GM19240 (cell line): ENCODE measurements around the gene IRS1.

Source experiments
- DNase-seq: peaks from one replicate; pipeline ENCODE4 v3.0.0; 2011; ENCODE audit warnings: low spot score; ENCODE audit not compliant: insufficient read length

Gene IRS1

DNA sequence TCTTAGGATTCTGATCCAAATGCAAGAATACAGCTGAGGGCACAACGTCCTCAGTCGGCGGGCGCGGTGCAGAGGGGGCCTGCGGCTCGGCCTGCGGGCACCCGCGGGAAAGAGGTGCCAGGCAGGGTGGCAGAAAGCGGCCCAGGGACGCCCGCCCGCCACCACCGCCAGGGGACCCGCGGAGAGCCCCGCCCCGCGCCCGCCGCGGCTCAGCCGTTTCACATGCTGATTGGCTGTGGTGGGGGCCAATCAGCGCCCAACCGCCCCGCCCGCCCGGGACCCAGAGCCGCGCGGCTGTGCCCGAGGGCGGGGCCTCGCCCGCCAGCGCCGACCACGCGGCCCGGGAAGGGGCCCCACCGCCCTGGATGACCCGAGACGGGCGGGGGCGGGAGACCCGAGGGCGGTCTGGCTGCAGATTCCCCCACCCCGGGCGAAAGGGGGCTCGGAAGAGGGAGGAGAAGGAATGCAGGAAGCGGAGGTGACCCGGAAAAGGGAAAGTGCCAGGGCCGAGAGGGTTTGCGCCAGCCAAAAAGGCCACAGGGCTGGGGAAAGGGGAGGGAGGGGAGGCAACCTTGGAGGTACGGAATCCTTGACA, 8.0 kb downstream of the IRS1 start:
- peak; percentile 92 for DNase-seq

DNA sequence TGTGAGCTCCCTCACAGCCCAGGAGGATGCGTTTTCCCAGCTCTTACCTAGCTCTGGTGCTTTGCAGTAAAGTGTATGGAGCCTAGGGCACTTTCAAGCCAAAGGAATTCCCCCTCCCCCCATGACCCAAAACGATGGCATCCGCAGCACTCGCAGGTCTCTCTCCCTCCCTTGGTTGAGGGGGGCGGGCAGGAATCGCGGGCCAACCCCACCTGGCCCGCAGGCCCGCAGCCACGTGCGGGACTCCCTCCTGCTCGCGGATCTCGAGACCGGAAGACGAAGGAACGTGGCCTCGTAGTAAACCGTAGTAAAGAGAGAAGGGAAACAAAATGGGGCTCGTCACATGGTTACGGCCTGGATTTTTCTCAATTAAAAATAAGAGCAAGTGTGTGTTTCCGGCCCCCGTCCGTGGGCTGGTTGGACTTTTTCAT, 8.5 kb downstream of the IRS1 start:
- peak; percentile 33 for DNase-seq

DNA sequence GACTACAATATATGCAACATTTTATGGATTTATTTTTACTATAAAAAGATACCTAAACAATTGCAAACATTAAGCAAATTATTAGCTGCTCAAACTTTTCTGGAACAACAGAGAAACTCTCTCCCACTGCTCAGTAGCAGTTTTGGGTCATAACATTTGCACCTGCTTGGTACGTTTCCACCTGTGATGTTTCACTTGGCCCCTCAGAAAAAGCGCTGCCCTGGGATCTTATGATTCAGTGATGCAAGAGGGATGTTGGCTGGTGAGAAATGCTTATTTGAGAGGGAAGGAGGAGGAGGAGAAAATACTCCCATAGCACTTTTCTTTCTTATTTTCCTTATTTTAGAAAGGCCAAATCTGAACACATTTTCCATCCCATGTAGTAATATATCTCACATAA, 9.2 kb downstream of the IRS1 start:
- DNase-seq = no peak

DNA sequence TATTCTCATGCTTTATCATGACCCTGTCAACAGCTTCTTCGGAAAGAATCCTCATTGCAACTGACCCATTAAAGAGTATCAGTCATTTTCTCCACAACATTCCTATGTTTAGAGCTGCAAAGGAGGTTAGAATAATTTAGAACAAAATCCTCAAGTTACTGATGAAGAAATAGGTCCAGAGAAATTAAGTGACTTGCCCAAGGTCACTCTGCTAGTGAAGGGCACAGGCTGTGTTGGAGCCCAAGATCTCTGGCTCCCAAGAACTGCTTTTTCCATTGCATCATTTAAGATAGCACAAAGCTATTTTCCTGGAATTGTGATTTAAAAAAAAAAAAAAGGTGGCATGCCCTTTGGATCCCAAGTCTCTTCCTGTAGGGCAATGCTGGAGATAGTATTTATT, 9.6 kb downstream of the IRS1 start:
- no peak for DNase-seq

DNA sequence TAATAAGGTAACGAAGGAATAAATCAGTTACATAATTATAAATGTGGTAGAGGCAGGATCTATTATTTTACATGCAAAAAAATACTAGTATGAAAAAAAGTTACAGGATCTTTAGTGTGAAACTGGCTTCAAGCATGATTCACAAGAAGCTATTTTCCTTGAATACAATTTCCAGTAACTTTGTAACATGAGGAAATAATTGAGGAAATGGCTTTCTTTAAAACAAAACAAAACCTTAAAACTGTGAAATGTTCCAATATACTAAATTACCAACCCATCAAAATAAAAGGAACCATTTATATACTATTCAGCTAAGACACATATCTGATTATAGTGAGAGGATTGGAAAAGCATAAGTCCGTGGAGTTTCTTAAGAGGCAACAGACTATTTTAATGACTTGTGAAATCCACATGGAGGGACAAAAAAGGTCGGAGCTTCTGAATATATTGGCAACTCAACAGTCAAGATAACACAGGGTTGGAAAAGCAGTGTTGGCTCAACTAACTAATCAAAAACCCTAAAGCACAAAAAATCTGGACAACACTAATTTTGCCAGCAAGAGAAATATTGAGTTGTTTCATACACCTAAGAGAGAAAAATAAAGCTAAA, 10.6 kb downstream of the IRS1 start:
- no peak for DNase-seq

DNA sequence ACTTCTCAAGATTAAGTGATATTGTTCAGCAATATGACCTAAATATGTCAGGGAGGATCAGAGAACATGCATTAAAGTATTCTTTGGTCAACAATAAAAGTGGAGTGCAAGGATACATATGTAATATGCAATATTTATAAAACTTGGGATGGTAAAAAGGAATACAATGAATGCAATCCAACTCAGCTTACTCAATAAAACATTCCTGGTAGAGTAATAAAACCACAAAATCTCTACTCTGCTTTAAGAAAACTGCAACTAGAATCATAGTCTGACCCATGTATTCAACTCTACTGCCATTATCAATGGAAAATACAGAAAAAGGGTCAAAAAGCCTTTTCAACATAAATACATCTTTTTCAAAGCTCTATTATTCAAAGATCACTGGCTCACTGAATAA, 11.6 kb downstream of the IRS1 start:
- no peak for DNase-seq

DNA sequence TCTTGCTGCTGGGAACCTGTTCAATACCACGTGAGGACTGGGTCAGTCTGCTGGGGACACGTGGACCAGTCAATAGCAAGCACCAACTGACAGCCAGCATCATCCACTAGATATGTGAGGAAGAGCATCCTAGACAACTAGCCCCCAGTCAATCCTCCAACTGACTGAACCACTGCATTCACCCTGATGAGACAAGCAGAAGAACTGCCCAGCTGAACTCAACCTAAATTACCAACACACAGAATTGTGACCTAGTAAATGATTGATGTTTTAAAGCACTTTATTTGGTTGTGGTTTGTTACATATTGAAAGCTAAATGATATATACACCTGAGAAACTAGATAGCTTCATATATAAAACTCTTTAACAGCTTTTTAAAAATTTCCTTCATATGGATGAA, 15.7 kb downstream of the IRS1 start:
- no peak for DNase-seq

DNA sequence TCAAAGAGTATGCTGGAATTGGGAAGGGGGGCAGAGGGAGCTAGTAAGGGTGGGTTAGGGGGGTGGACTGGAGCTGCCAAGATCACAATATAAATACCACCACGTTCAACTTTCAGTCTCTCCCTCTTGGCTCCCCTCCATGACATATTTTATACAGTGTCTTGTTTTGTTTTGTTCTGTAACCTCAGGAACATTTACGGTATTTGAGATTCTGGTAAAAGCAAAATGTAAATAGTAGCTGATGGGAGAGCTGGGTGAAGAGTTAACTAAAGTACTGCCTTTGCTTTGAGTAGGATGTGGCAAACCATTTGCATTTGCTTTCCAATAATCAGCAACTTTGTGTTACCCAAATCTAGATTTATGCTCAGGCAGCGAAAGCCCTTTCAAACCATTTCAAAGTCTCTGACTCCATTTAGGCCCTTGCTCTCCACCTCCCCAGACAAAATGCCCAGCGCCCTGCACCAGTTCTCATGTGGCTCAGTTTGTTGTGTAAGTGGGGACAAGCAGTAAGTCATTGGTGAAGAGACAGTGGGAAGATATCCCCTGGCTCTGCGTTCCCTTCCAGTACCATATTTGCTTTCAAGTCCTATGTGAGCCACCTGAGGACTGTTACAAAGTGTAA, 17.4 kb downstream of the IRS1 start:
- no peak for DNase-seq

DNA sequence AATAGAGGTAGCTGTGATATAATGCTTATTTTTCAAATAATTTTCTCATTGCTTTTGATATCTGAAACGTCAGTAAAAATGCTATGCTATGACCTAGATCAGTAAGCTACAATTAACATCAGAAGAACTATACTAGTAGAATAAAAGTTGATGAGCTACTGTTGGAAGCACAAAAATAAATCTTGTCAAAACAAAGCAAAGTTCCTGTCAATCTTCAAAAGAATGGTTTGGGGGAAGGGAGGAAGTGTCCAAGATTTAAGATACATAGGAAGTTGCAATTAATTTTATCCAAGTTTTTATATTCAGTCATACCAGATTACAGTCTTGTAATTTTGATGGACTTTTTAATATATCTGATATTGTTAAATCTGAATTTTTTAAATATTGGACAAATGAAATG, 19.2 kb downstream of the IRS1 start:
- no peak for DNase-seq

DNA sequence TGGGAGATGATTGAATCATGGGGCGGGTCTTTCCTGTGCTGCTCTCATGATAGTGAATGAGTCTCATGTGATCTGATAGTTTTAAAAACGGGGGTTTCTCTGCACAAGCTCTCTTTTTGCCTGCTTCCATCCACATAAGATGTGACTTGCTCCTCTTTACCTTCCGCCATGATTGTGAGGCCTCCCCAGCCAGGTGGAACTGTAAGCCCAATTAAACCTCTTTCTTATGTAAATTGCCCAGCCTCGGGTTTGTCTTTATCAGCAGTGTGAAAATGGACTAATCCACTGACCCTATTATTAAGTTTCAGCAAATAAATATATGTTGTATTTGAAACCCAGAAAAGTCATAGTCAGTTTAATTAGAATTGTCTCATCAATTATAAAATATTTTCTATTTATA, 22.0 kb downstream of the IRS1 start:
- DNase-seq = no peak

DNA sequence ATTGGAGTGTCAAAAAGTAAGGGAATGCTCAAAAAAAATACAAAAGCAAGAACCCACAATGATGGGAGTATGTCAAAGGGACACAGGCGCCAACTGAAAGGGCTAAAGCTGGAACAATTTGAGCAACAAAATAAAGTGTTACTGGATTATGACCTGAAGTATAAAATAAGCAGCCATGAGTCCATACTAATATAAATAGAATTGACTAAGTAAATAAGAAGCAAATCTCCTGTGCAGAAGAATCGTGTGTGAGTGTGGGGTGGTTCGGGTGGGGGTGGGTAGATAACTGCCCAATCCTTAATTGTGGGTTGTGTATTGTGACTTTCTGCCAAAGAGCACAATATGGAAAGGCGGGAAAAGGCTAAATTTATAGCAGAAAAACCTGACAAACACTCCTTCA, 23.5 kb downstream of the IRS1 start:
- DNase-seq = no peak

DNA sequence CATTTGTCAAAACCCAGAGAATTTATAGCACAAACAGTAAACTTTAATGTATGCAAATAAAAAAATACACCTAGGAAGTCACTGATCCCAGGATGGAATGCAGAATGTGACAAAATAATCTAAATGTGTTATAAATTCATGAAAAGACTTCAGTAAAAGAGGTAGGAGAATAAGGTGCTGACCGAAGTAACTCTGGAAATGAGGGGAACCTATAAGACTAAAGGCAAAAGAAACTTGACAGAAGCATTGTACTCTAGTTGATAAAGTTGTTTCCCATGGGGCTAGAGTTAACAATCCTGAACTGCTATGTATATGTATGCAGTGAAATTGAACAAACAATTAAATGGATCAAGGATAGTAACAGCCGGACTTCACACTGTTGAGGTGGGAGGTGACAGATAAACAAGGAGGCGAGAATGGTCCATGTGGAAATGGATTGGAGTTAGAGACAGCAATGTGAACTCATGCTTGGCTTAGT, 24.5 kb downstream of the IRS1 start:
- DNase-seq = no peak

DNA sequence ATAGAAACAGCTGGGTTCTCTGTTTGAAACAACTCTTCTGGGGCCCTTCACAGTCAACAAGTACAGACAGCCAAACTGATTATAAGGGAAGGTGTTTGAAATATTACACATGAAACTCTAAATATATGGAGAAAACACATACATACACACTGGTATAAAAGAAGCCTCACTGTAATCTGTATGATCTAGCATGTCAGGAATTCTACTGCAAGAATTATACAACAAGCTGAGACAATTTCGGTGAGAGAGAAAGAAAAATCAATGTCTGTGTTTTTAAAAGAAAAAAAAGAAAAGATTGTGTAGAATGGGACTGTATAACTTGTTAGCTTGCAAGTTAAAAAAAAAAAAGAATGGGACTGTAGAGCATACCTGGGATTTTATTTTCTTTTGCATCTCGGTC, 26.3 kb downstream of the IRS1 start:
- DNase-seq = no peak

DNA sequence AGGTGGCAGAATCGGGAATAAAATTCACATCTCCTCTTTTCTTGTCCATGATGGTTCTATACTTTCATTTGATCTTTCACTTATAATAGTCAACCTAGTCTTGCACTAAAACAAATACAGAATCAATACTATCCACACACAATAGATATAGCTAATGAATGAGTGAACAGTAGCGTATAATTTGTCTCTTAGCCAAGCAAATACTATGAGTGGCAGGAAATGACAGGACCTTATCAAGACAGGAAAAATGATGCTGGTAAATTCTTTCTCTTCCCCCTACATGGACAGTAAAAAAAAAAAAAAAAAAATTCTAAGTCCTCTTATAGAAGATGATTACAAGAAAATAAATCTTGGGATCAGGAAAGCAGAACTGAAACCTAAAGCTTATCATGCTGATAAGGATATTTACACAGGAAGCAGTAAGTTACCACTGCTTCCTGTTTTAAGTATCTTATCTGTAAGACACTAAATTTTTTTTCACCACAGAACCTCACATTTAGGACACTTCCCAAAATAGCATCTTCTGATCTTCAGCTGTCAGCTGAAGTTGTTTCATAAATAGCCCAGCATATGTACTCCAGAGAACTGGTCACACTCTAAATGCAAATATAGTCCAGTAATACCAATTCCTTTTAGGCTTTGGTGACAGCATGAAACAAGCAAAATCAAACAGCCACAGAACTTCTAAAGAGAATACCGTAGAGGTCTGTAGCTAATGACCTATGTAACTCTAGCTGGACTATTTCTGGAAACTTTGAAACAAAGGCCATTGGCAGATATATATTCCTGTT, 27.0 kb downstream of the IRS1 start:
- peak; percentile 52 for DNase-seq

DNA sequence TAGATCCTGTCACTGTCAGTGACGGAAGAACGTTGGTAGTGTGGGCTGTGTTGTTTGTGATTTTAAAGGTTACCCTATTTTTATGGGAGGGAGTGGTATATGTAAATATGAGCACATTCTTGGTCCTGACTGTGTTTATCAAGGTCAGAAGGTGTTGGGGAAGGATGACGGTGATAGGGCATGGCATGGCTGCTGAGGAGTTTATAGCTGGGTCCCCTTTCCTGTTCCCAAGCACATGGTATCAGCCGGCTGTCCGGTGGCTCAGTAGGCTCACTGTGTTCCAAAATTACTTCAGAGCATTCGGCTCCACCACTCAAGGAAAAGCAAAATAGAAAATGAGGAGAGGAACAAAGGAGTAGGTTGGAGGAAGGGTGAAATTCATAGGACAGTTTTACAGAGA, 28.6 kb downstream of the IRS1 start:
- no peak for DNase-seq

DNA sequence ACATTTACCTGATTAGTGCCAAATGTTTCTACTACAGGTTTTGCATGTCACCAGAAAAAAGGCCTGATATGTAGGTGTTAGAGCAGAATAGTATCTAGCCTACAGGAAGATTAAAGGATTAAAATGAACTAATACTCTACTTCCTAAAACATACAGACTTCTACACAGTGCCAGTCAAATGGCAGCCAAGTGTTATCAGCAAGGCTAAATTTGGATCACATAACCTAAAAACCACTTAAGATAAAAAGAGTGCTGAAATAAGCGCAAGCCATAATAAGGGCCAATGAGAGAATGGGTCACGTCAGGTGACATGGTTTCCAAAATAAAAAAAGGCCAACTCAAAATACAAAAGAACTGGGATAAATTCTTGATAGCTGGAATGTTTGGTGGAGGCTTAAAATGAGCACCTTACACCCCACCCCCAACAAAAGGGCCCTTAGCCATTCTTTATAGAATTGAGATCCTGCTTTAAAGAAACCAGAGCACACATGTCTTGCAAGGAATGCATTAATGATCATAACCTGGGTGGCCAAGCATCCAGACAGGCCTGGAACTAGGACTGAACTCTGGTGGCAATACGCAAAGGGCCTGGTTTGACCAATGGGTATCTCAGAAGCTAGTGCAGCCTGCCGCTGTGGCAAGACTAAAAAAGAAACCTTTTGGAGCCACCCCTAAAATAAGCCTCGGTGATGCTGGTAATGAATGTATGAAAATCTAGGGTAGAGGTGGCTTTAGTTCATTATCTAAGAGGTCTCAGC, 32.4 kb downstream of the IRS1 start:
- DNase-seq = no peak

DNA sequence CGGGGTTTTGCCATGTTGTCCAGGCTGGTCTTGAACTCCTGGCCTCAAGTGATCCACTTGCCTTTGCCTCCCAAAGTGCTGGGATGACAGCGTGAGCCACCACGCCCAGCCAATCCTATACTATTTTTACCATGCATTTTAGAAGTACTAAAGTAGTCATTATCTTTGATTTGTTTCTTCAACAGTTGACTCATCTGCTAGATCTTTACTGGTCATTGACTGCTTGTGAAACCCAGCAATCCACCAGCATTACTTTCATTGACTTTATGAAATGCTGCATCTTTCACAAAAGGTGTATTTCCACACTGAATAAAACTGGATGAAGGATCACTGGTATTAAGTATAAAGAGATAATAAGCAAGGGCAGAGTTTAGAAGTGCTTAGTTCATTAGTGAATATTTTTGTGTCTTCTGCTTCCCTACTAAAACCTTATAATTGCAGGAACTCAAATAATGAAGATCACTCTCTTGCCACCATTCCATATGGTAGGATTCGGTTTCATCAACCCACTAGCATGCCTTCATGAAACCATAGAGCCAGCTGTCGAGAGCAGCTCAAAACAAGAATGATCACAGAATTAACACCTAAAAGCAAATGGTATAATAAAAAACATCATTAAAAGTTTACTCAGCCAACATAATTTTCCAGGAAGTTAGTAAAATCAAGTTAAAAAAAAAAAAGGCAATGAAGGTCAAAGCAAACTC, 33.1 kb downstream of the IRS1 start:
- DNase-seq = no peak

DNA sequence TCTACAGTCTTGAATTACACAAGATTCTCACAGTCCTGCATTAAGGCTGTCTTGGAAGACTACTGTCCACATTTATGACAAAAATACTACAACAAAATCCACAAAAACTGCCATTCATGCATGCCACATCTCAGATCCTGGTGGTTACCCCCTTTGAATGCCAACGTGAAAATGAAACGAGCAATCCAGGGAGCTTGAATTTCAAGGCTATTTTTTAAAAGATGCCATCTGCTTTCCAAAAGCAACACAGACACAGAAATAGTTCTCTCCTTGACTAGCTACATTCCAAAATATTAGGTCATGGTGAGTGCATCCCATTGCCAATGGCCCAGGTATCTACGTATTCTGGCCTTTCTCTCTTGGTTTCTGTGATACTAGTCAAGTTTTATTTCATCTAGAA, 36.3 kb downstream of the IRS1 start:
- DNase-seq = no peak

DNA sequence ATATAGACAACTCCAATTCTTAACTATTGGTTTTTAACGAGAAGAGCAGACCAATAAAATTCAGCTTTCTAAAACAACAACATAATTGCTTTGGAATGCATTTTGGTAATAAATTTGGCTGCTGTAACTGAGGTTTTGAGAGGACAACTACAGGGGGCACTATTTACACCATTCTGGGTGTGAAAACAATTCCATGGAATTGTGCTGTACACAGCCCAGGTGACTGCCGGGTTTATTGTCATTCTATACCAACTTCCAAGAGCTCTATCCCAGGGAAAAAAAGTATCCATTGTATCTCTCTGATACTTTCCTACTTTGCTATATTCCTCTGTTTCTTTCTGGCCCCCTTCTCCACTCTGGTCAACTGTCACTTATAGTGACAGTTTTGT, 38.4 kb downstream of the IRS1 start:
- DNase-seq = no peak

DNA sequence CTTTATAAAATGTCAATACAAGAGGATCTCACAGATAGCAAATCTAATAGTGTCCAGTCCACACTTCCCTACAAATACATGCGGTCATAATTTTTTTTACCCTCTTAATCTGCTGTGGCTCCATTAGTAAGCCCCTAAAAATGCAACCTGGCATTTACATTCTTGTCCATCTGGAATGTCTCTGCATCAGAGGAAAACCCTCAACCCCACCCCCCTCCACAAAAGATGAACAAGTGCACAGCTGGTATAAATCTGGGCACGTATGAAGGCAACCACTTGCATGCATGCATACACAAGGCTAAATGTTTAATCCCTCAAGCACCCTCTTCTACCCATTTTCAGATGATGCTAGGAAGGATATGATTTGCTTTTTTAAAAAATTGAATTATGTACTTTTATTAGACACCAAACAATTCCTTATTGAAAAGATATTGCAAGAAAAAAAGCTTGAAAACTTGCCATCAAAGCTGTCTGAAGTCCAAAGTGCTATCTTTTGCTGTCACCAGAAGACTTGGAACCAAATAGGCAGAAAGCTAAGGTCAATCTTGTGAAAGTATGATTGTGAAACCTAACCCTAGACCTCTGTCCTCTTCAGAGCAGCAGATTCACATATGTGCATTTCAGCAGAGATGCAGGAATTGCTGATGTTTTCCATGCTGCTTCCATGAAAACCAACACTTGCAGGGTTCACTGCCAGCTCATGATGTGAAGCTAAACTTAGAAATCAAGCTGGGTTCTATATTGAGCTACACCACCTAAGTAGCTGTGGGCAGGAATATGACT, 39.0 kb downstream of the IRS1 start:
- DNase-seq = no peak
